Smooth muscle cell (in vitro differentiated cells): Measurements from ENCODE around the gene TESPA1. TPM values are rescaled to one million over a fixed set of nuclear protein-coding genes. Genes with fewer than 3 reads are reported as not detected.
A peak's percentile ranks its signal among the peaks of the same experiment; 100 is the strongest.

Experiments
- DNase-seq: peaks from one replicate; lab custom pipeline; 2025; ENCODE audit not compliant: unreplicated experiment; lab: John Stamatoyannopoulos, UW
- H2AFZ ChIP-seq: fragments of 200-600 bp; sonication (generic); 2 replicates; pipeline ENCODE4 v1.6.0; 2016; ENCODE audit warnings: antibody characterized with exemption, low read depth, mild to moderate bottlenecking
- H3F3A ChIP-seq: fragments of 200-600 bp; sonication (generic); 2 replicates; pipeline ENCODE4 v1.6.0; 2017; ENCODE audit warnings: antibody characterized with exemption, low read depth
- H3K27ac ChIP-seq: fragments of 200-600 bp; sonication (generic); 2 replicates; pipeline ENCODE4 v1.5.1; 2016; ENCODE audit warnings: low read depth, mild to moderate bottlenecking
- H3K27me3 ChIP-seq: fragments of 200-600 bp; sonication (generic); 2 replicates; pipeline ENCODE4 v1.6.1; 2016; ENCODE audit warnings: low read depth, mild to moderate bottlenecking
- H3K36me3 ChIP-seq: fragments of 200-600 bp; sonication (generic); 2 replicates; pipeline ENCODE4 v1.5.1; 2016; ENCODE audit warnings: low read depth
- H3K4me1 ChIP-seq: fragments of 200-600 bp; sonication (generic); 2 replicates; pipeline ENCODE4 v1.5.1; 2016; ENCODE audit warnings: low read depth
- H3K4me2 ChIP-seq: fragments of 200-600 bp; sonication (generic); 2 replicates; pipeline ENCODE4 v1.6.0; 2016; ENCODE audit warnings: mild to moderate bottlenecking
- H3K4me3 ChIP-seq: fragments of 200-600 bp; sonication (generic); 2 replicates; pipeline ENCODE4 v1.5.1; 2016; ENCODE audit warnings: mild to moderate bottlenecking
- H3K79me2 ChIP-seq: fragments of 200-600 bp; sonication (generic); 2 replicates; pipeline ENCODE4 v1.6.0; 2016; ENCODE audit warnings: low read depth, mild to moderate bottlenecking
- H3K9ac ChIP-seq: fragments of 200-600 bp; sonication (generic); 2 replicates; pipeline ENCODE4 v1.6.0; 2016; ENCODE audit warnings: low read depth
- H3K9me3 ChIP-seq: fragments of 200-600 bp; sonication (generic); replicated peaks from 2 replicates; pipeline ENCODE4 v1.5.1; 2016; ENCODE audit warnings: low read depth
- H4K20me1 ChIP-seq: fragments of 200-600 bp; sonication (generic); 2 replicates; pipeline ENCODE4 v1.6.0; 2016; ENCODE audit warnings: low read depth
- CTCF ChIP-seq: fragments of 200-600 bp; sonication (generic); IDR thresholded peaks from 2 replicates; pipeline ENCODE4 v1.5.1; 2017; ENCODE audit warnings: borderline replicate concordance, mild to moderate bottlenecking, antibody characterized with exemption; ENCODE audit not compliant: insufficient read depth, poor library complexity, severe bottlenecking
- WGBS: methylation state at CpG from one replicate; pipeline ENCODE4 v1.1.7; 2016; ENCODE audit warnings: low lambda C conversion rate; 5-methylcytosine and 5-hydroxymethylcytosine counted together
- polyA plus RNA-seq: library from polyadenylated mRNA; unstranded; fragments of >200 nt; fragmentation: Nextera tagmentation; extraction: Ambion mirVana; gene quantifications from 2 replicates; pipeline ENCODE4 v1.2.1, GENCODE V29; 2016
- total RNA-seq: library from RNA; depleted of rRNA; stranded (reverse); fragments of >200 nt; gene quantifications from 2 replicates; pipeline ENCODE4 v1.2.3, GENCODE V29; 2014

TESPA1 gene
- total and polyA plus RNA-seq, 2 experiments from 2014 or later: not detected

GRCh38 chr12:54958048-54958658, 26.4 kb downstream of the TESPA1 start:
- no peak for DNase-seq
- H3K27ac ChIP-seq: no peak overlapping the region
- no peaks in the 10 kb centered on the region for H3K79me2 ChIP-seq
- WGBS: 99% methylated on average over 3 of the region's 3 CpGs
- no peaks in the 10 kb centered on the region for H4K20me1 ChIP-seq
- H3K27me3 ChIP-seq: peaks cover 8% of the 10 kb centered on the region
- no peak overlapping the region for H3K9ac ChIP-seq
- no peaks in the 10 kb centered on the region for H3K36me3 ChIP-seq
- no peaks in the 10 kb centered on the region for H3K4me1 ChIP-seq
- H3K9me3 ChIP-seq: no peaks in the 10 kb centered on the region
- no peak overlapping the region for H3K4me2 ChIP-seq
- TF ChIP-seq CTCF: peak; percentile 73
- H2AFZ ChIP-seq: no peak overlapping the region
- H3K4me3 ChIP-seq: no peak overlapping the region
- no peaks in the 10 kb centered on the region for H3F3A ChIP-seq

GRCh38 chr12:54956818-54957641, 27.5 kb downstream of the TESPA1 start:
- 86% methylated on average over 10 of the region's 10 CpGs for WGBS

GRCh38 chr12:54956322-54956721, 28.2 kb downstream of the TESPA1 start:
- Histone ChIP-seq H4K20me1 (no peaks in the 10 kb centered on the region), H3K4me2 (no peak overlapping the region), H3K27me3 (peaks cover 8% of the 10 kb centered on the region), H3K27ac (no peak overlapping the region), H2AFZ (no peak overlapping the region), H3F3A (no peaks in the 10 kb centered on the region), H3K36me3 (no peaks in the 10 kb centered on the region), H3K9ac (no peak overlapping the region), H3K4me1 (no peaks in the 10 kb centered on the region), H3K9me3 (no peaks in the 10 kb centered on the region), H3K4me3 (no peak overlapping the region), H3K79me2 (no peaks in the 10 kb centered on the region)
- 90% methylated on average over 5 of the region's 5 CpGs for WGBS
- DNase-seq: no peak
- TF ChIP-seq CTCF: no peak

More at GRCh38 chr12:54956818-54957641, 27.5 kb downstream of the TESPA1 start:
- H3F3A ChIP-seq: no peaks in the 10 kb centered on the region
- H3K36me3 ChIP-seq: no peaks in the 10 kb centered on the region
- H3K4me1 ChIP-seq: no peaks in the 10 kb centered on the region
- H3K4me2 ChIP-seq: no peak overlapping the region
- no peak overlapping the region for H3K9ac ChIP-seq
- DNase-seq: no peak
- no peak for TF ChIP-seq CTCF
- H3K27ac ChIP-seq: no peak overlapping the region
- H3K4me3 ChIP-seq: no peak overlapping the region
- H4K20me1 ChIP-seq: no peaks in the 10 kb centered on the region
- H3K27me3 ChIP-seq: peaks cover 8% of the 10 kb centered on the region
- H2AFZ ChIP-seq: no peak overlapping the region
- no peaks in the 10 kb centered on the region for H3K9me3 ChIP-seq
- H3K79me2 ChIP-seq: no peaks in the 10 kb centered on the region
